SK-N-SH (cell line): ENCODE results near the gene DPEP2NB. TPM values are rescaled to one million over a fixed set of nuclear protein-coding genes. Genes with fewer than 3 reads are reported as not detected.

Experiments used
- CTCF ChIA-PET: fragments of 300-600, 350-600 bp; formaldehyde crosslinking; extraction: SDS; loops from one replicate; lab custom pipeline; 2021; lab: Yijun Ruan, JAX
- POLR2A ChIA-PET: fragments of 350-600 bp; sonication (Branson Sonifier 250); formaldehyde crosslinking; extraction: SDS; loops from one replicate; lab custom pipeline; 2020; ENCODE audit warnings: antibody characterized with exemption, inconsistent platforms; lab: Yijun Ruan, JAX
- DNase-seq: peaks from one replicate; pipeline ENCODE4 v3.0.0; 2012
- H2AFZ ChIP-seq: fragments of 200-600 bp; sonication (generic); 2 replicates; pipeline ENCODE4 v1.8.1; 2016; ENCODE audit warnings: antibody characterized with exemption, mild to moderate bottlenecking, low read depth
- H3F3A ChIP-seq: fragments of 200-600 bp; sonication (generic); replicated peaks from 2 replicates; pipeline ENCODE3; 2016; ENCODE audit warnings: antibody characterized with exemption, mild to moderate bottlenecking; ENCODE audit not compliant: insufficient read depth
- H3K27ac ChIP-seq, 2 experiments: fragments of 200-500 bp in 1 of 2; fragments of 200-600 bp in 1 of 2; sonication (Bioruptor generic) in 1 of 2; sonication (generic), shearing (Covaris generic) in 1 of 2; 2 replicates each; pipeline versions ENCODE4 v1.5.1 to v1.6.1; 2014 to 2016; ENCODE audit warnings: low read depth in 2 of 2, inconsistent platforms in 1 of 2, low read length in 1 of 2, mild to moderate bottlenecking in 1 of 2, mixed read lengths in 1 of 2
- H3K27me3 ChIP-seq: fragments of 200-600 bp; sonication (generic), shearing (Covaris generic); 2 replicates; pipeline ENCODE4 v1.6.1; 2016; ENCODE audit warnings: mixed run types; ENCODE audit not compliant: insufficient read depth
- H3K36me3 ChIP-seq, 2 experiments: fragments of 200-500 bp in 1 of 2; fragments of 200-600 bp in 1 of 2; sonication (Bioruptor generic) in 1 of 2; sonication (generic) in 1 of 2; replicated peaks in 1 of 2; 2 replicates each; pipeline versions ENCODE3 to v1.5.1; 2014 to 2016; ENCODE audit warnings: low read length in 1 of 2, mild to moderate bottlenecking in 1 of 2; ENCODE audit not compliant: insufficient read depth in 2 of 2, control insufficient read depth in 1 of 2
- H3K4me1 ChIP-seq, 2 experiments: fragments of 200-500 bp in 1 of 2; fragments of 200-600 bp in 1 of 2; sonication (Bioruptor generic) in 1 of 2; sonication (generic), shearing (Covaris generic) in 1 of 2; 2 replicates each; pipeline versions ENCODE4 v1.5.1 to v1.6.1; 2014 to 2016; ENCODE audit warnings: low read depth in 1 of 2, low read length in 1 of 2, mixed run types in 1 of 2; ENCODE audit not compliant: insufficient read depth in 2 of 2, control insufficient read depth in 1 of 2
- H3K4me2 ChIP-seq: fragments of 200-600 bp; sonication (generic), shearing (Covaris generic); 2 replicates; pipeline ENCODE4 v1.6.1; 2017; ENCODE audit warnings: mixed run types
- H3K4me3 ChIP-seq, 2 experiments: fragments of 200-500 bp in 1 of 2; fragments of 200-600 bp in 1 of 2; sonication (Bioruptor generic) in 1 of 2; sonication (generic), shearing (Covaris generic) in 1 of 2; 2 replicates each; pipeline versions ENCODE4 v1.5.1 to v1.8.1; 2014 to 2016; ENCODE audit warnings: low read depth in 2 of 2, inconsistent platforms in 1 of 2, low read length in 1 of 2, mild to moderate bottlenecking in 1 of 2, mixed read lengths in 1 of 2, moderate library complexity in 1 of 2
- H3K79me2 ChIP-seq: fragments of 200-600 bp; sonication (generic); 2 replicates; pipeline ENCODE4 v1.8.1; 2017; ENCODE audit warnings: mild to moderate bottlenecking; ENCODE audit not compliant: insufficient read depth
- H3K9ac ChIP-seq: fragments of 200-600 bp; sonication (generic); 2 replicates; pipeline ENCODE4 v1.6.1; 2017; ENCODE audit warnings: mixed run types
- H3K9me2 ChIP-seq: fragments of 200-600 bp; sonication (generic); 2 replicates; pipeline ENCODE4 v1.6.1; 2017; ENCODE audit warnings: mixed run types
- H3K9me3 ChIP-seq: fragments of 200-600 bp; sonication (generic); 2 replicates; pipeline ENCODE4 v1.6.1; 2017; ENCODE audit warnings: mixed run types, mild to moderate bottlenecking, moderate library complexity
- H4K20me1 ChIP-seq: fragments of 200-600 bp; sonication (generic); 2 replicates; pipeline ENCODE4 v1.6.1; 2017; ENCODE audit warnings: mild to moderate bottlenecking, mixed run types; ENCODE audit not compliant: insufficient read depth
- CHD2 ChIP-seq: fragments of 150-350 bp; IDR thresholded peaks from 2 replicates; pipeline ENCODE4 v1.6.1; 2018; ENCODE audit warnings: low read length; ENCODE audit not compliant: partially characterized antibody
- ELF1 ChIP-seq: IDR thresholded peaks from 2 replicates; pipeline ENCODE4 v1.4.0; 2012
- EZH2phosphoT487 ChIP-seq: fragments of 200-600 bp; sonication (generic); IDR thresholded peaks from 2 replicates; pipeline ENCODE4 v1.6.1; 2017; ENCODE audit warnings: low read depth, mixed run types, mild to moderate bottlenecking, antibody characterized with exemption, moderate library complexity, borderline replicate concordance
- FOSL2 ChIP-seq: IDR thresholded peaks from 2 replicates; pipeline ENCODE4 v1.4.0; 2012; ENCODE audit warnings: low read depth, mild to moderate bottlenecking, moderate library complexity, borderline replicate concordance
- GABPA ChIP-seq: IDR thresholded peaks from 2 replicates; pipeline ENCODE4 v1.4.0; 2012; ENCODE audit warnings: low read depth, mild to moderate bottlenecking
- JUND ChIP-seq: IDR thresholded peaks from 2 replicates; pipeline ENCODE4 v1.4.0; 2012
- MXI1 ChIP-seq: IDR thresholded peaks from 2 replicates; pipeline ENCODE4 v1.6.1; 2012; ENCODE audit warnings: mild to moderate bottlenecking, low read depth, low read length, improper control_type of control experiment
- NFIC ChIP-seq: IDR thresholded peaks from 2 replicates; pipeline ENCODE4 v1.4.0; 2012; ENCODE audit warnings: borderline replicate concordance
- RAD21 ChIP-seq: IDR thresholded peaks from 2 replicates; pipeline ENCODE4 v1.6.1; 2012; ENCODE audit warnings: mild to moderate bottlenecking, low read length
- RFX5 ChIP-seq: IDR thresholded peaks from 2 replicates; pipeline ENCODE4 v1.6.1; 2012; ENCODE audit warnings: mild to moderate bottlenecking, improper control_type of control experiment, low read length
- SMC3 ChIP-seq: IDR thresholded peaks from 2 replicates; pipeline ENCODE4 v1.6.1; 2012; ENCODE audit warnings: low read depth, low read length, improper control_type of control experiment
- TCF12 ChIP-seq: IDR thresholded peaks from 2 replicates; pipeline ENCODE4 v1.4.0; 2012
- TEAD4 ChIP-seq: IDR thresholded peaks from 2 replicates; pipeline ENCODE4 v1.4.0; 2012; ENCODE audit warnings: mild to moderate bottlenecking, borderline replicate concordance; ENCODE audit not compliant: insufficient read depth
- YY1 ChIP-seq: IDR thresholded peaks from 2 replicates; pipeline ENCODE4 v1.4.0; 2012; ENCODE audit warnings: low read depth, mild to moderate bottlenecking
- WGBS: methylation state at CpG from one replicate; pipeline ENCODE4 v1.1.6; 2017; ENCODE audit warnings: low lambda C conversion rate; 5-methylcytosine and 5-hydroxymethylcytosine counted together
- polyA plus RNA-seq, 3 experiments: library from polyadenylated mRNA; depleted of rRNA; stranded (reverse); fragments of >200 nt; gene quantifications; 2 replicates each; pipeline ENCODE4 v1.2.3, GENCODE V29; 2012
- TF ChIP-seq, protein P1 (sequence below): IDR thresholded peaks from 2 replicates; pipeline ENCODE4 v1.4.0; 2012; ENCODE audit warnings: low read depth, borderline replicate concordance
- TF ChIP-seq, protein P2 (sequence below): IDR thresholded peaks from 2 replicates; pipeline ENCODE4 v1.6.1; 2012; ENCODE audit warnings: mild to moderate bottlenecking, low read depth, low read length, moderate library complexity
- TF ChIP-seq, protein P3 (sequence below): fragments of 200-600 bp; sonication (generic); IDR thresholded peaks from 2 replicates; pipeline ENCODE4 v1.6.1; 2017; ENCODE audit warnings: antibody characterized with exemption, mild to moderate bottlenecking, moderate library complexity
- TF ChIP-seq, protein P4 (sequence below): fragments of 150-350 bp; IDR thresholded peaks from 2 replicates; pipeline ENCODE4 v1.6.1; 2016; ENCODE audit warnings: mild to moderate bottlenecking, low read depth, low read length
- TF ChIP-seq, protein P5 (sequence below): IDR thresholded peaks from 2 replicates; pipeline ENCODE4 v1.4.0; 2012; ENCODE audit warnings: low read depth, borderline replicate concordance

Gene DPEP2NB
- polyA plus RNA-seq, 1 of the 3 experiments (the other 2 are of a cell fraction), result not detected

DNA sequence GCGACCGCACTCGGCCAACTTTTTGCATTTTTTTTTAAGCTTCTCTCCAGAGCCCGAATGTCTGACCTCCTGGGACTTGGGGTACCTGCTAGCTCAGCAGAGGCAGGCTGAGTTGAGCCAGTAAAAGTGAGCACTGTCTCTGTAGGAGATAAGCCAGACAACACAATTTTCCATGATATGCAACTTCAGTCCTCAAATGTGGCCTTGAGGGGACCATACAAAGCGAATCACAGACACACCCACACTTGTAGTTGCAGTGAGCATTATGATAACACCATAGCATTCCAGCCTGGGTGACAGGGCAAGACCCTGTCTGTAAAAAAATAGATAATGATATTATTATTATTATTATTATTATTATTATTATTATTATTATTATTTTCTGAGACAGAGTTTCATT, 19.0 kb downstream of the DPEP2NB start:
- no peak overlapping the region for H2AFZ ChIP-seq
- H3F3A ChIP-seq, result no peaks in the 10 kb centered on the region
- CTCF ChIA-PET, result interaction anchor here (0.6 to 2.2 kb wide), 2 partner anchors 25 to 31 kb away, joined by 3 to 6 read pairs; no protein-coding TSS in a partner anchor
- no peak for DNase-seq
- H3K9me3 ChIP-seq, result no peaks in the 10 kb centered on the region
- H3K27me3 ChIP-seq, result no peaks in the 10 kb centered on the region
- POLR2A ChIA-PET, result no interaction called here
- H3K4me2 ChIP-seq, result no peak overlapping the region
- H3K36me3 ChIP-seq, result no peaks in the 10 kb centered on the region
- WGBS, result 94% methylated on average over 5 of the region's 5 CpGs
- no peak for TF ChIP-seq GABPA
- TF ChIP-seq TEAD4, result no peak
- no peak for TF ChIP-seq MXI1
- no peak for TF ChIP-seq NFIC
- TF ChIP-seq, protein P1, sequence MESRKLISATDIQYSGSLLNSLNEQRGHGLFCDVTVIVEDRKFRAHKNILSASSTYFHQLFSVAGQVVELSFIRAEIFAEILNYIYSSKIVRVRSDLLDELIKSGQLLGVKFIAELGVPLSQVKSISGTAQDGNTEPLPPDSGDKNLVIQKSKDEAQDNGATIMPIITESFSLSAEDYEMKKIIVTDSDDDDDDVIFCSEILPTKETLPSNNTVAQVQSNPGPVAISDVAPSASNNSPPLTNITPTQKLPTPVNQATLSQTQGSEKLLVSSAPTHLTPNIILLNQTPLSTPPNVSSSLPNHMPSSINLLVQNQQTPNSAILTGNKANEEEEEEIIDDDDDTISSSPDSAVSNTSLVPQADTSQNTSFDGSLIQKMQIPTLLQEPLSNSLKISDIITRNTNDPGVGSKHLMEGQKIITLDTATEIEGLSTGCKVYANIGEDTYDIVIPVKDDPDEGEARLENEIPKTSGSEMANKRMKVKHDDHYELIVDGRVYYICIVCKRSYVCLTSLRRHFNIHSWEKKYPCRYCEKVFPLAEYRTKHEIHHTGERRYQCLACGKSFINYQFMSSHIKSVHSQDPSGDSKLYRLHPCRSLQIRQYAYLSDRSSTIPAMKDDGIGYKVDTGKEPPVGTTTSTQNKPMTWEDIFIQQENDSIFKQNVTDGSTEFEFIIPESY, result no peak
- TF ChIP-seq RAD21, result no peak
- TF ChIP-seq CHD2, result no peak
- TF ChIP-seq SMC3, result no peak
- TF ChIP-seq, protein P2, sequence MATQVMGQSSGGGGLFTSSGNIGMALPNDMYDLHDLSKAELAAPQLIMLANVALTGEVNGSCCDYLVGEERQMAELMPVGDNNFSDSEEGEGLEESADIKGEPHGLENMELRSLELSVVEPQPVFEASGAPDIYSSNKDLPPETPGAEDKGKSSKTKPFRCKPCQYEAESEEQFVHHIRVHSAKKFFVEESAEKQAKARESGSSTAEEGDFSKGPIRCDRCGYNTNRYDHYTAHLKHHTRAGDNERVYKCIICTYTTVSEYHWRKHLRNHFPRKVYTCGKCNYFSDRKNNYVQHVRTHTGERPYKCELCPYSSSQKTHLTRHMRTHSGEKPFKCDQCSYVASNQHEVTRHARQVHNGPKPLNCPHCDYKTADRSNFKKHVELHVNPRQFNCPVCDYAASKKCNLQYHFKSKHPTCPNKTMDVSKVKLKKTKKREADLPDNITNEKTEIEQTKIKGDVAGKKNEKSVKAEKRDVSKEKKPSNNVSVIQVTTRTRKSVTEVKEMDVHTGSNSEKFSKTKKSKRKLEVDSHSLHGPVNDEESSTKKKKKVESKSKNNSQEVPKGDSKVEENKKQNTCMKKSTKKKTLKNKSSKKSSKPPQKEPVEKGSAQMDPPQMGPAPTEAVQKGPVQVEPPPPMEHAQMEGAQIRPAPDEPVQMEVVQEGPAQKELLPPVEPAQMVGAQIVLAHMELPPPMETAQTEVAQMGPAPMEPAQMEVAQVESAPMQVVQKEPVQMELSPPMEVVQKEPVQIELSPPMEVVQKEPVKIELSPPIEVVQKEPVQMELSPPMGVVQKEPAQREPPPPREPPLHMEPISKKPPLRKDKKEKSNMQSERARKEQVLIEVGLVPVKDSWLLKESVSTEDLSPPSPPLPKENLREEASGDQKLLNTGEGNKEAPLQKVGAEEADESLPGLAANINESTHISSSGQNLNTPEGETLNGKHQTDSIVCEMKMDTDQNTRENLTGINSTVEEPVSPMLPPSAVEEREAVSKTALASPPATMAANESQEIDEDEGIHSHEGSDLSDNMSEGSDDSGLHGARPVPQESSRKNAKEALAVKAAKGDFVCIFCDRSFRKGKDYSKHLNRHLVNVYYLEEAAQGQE, result no peak
- TF ChIP-seq, protein P3, sequence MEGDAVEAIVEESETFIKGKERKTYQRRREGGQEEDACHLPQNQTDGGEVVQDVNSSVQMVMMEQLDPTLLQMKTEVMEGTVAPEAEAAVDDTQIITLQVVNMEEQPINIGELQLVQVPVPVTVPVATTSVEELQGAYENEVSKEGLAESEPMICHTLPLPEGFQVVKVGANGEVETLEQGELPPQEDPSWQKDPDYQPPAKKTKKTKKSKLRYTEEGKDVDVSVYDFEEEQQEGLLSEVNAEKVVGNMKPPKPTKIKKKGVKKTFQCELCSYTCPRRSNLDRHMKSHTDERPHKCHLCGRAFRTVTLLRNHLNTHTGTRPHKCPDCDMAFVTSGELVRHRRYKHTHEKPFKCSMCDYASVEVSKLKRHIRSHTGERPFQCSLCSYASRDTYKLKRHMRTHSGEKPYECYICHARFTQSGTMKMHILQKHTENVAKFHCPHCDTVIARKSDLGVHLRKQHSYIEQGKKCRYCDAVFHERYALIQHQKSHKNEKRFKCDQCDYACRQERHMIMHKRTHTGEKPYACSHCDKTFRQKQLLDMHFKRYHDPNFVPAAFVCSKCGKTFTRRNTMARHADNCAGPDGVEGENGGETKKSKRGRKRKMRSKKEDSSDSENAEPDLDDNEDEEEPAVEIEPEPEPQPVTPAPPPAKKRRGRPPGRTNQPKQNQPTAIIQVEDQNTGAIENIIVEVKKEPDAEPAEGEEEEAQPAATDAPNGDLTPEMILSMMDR, result no peak
- TF ChIP-seq EZH2phosphoT487, result no peak
- no peak for TF ChIP-seq JUND
- TF ChIP-seq, protein P4, sequence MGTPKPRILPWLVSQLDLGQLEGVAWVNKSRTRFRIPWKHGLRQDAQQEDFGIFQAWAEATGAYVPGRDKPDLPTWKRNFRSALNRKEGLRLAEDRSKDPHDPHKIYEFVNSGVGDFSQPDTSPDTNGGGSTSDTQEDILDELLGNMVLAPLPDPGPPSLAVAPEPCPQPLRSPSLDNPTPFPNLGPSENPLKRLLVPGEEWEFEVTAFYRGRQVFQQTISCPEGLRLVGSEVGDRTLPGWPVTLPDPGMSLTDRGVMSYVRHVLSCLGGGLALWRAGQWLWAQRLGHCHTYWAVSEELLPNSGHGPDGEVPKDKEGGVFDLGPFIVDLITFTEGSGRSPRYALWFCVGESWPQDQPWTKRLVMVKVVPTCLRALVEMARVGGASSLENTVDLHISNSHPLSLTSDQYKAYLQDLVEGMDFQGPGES, result no peak
- TF ChIP-seq ELF1, result no peak
- TF ChIP-seq, protein P5, sequence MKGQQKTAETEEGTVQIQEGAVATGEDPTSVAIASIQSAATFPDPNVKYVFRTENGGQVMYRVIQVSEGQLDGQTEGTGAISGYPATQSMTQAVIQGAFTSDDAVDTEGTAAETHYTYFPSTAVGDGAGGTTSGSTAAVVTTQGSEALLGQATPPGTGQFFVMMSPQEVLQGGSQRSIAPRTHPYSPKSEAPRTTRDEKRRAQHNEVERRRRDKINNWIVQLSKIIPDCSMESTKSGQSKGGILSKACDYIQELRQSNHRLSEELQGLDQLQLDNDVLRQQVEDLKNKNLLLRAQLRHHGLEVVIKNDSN, result no peak
- no peak for TF ChIP-seq TCF12
- TF ChIP-seq FOSL2, result no peak
- TF ChIP-seq YY1, result no peak
- TF ChIP-seq RFX5, result no peak
- TF ChIP-seq, all 33 proteins: peak for 0
- H3K4me1 ChIP-seq, result peaks cover 0 to 7% of the 10 kb centered on the region in 2 experiments; a peak in 1 of 4 replicates
- no peaks in the 10 kb centered on the region for H3K79me2 ChIP-seq
- H3K4me3 ChIP-seq, result no peak overlapping the region
- no peaks in the 10 kb centered on the region for H3K9me2 ChIP-seq
- no peaks in the 10 kb centered on the region for H4K20me1 ChIP-seq
- H3K9ac ChIP-seq, result no peak overlapping the region
- H3K27ac ChIP-seq, result no peak overlapping the region
